ENCODE results near the gene TGFB1I1. TPM values are rescaled to one million over a fixed set of nuclear protein-coding genes. Genes with fewer than 3 reads are reported as not detected.
A peak's percentile ranks its signal among the peaks of the same experiment; 100 is the strongest.

TGFB1I1 gene
- total RNA-seq, 2 donors from 2014 or later, result 7.5 to 10.0 TPM

DNA sequence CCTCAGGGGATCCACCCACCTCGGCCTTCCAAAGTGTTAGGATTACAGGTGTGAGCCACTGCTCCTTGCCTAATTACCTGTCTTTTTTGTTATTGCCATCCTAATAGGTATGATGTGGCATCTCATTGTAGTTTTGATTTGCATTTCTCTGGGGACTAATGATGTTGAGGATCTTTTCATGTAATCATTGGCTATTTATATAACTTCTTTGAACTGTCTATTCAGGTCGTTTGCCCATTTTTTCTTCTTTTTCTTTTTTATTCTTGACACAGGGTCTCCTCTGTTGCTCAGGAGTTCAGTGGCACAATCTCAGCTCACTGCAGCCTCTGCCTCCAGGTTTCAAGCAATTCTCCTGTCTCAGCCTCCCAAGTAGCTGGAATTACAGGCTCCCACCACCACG is 1.3 kb upstream of the TGFB1I1 start:
- Mint-ChIP-seq H3K4me1 (peaks cover 6% of the 10 kb centered on the region), H3K9me3 (no peaks in the 10 kb centered on the region), H3K27ac (no peak overlapping the region), H3K4me3 (no peak overlapping the region), H3K27me3 (ENCODE audit: insufficient read depth) (peaks cover 47% of the 10 kb centered on the region), H3K36me3 (ENCODE audit: low read depth) (peaks cover 20% of the 10 kb centered on the region)
- no peak for TF ChIP-seq CTCF (conservative IDR thresholded peaks at IDR 0.05)
- Histone ChIP-seq H3K27ac (ENCODE audit: low read depth, low read length) (no peak overlapping the region), H3K9ac (ENCODE audit: extremely low read depth, low read length, poor library complexity, severe bottlenecking) (no peak overlapping the region), H3K36me3 (ENCODE audit: control insufficient read depth, insufficient read depth, low read length) (peaks cover 17% of the 10 kb centered on the region), H3K9me3 (ENCODE audit: control insufficient read depth, low read length) (no peaks in the 10 kb centered on the region), H3K27me3 (ENCODE audit: control insufficient read depth, insufficient read depth, low read length, poor library complexity, severe bottlenecking) (no peaks in the 10 kb centered on the region), H3K4me1 (ENCODE audit: control insufficient read depth, insufficient read depth, low read length) (no peaks in the 10 kb centered on the region), H3K4me3 (ENCODE audit: low read length) (no peak overlapping the region)
- DNase-seq, result no peak
- WGBS, 2 experiments (ENCODE audit: insufficient coverage in 1 of 2, insufficient read length in 1 of 2), result 86 to 92% methylated on average over 2 to 3 of the region's 3 CpGs

- no peak for TF ChIP-seq CTCF (conservative IDR thresholded peaks at IDR 0.05)
- peak overlapping the region; percentile 80 for H3K4me3 ChIP-seq (ENCODE audit: low read length)
- peak overlapping the region; percentile 27 for H3K9ac ChIP-seq (ENCODE audit: extremely low read depth, low read length, poor library complexity, severe bottlenecking)
- no peaks in the 10 kb centered on the region for H3K9me3 ChIP-seq (ENCODE audit: control insufficient read depth, low read length)
- Mint-ChIP-seq H3K4me1 (peaks cover 10% of the 10 kb centered on the region), H3K27me3 (ENCODE audit: insufficient read depth) (peaks cover 54% of the 10 kb centered on the region), H3K4me3 (peak overlapping the region; percentile 66), H3K9me3 (no peaks in the 10 kb centered on the region), H3K36me3 (ENCODE audit: low read depth) (peaks cover 17% of the 10 kb centered on the region), H3K27ac (no peak overlapping the region)
- H3K27ac ChIP-seq (ENCODE audit: low read depth, low read length), result peak overlapping the region; percentile 72
- no peaks in the 10 kb centered on the region for H3K4me1 ChIP-seq (ENCODE audit: control insufficient read depth, insufficient read depth, low read length)
- H3K36me3 ChIP-seq (ENCODE audit: control insufficient read depth, insufficient read depth, low read length), result peaks cover 17% of the 10 kb centered on the region
- no peak for DNase-seq
- H3K27me3 ChIP-seq (ENCODE audit: control insufficient read depth, insufficient read depth, low read length, poor library complexity, severe bottlenecking), result no peaks in the 10 kb centered on the region
- 47 to 68% methylated on average over 4 to 15 of the region's 15 CpGs for WGBS, 2 experiments (ENCODE audit: insufficient coverage in 1 of 2, insufficient read length in 1 of 2)
These were observed 594 bp upstream of the TGFB1I1 start for GRCh38 chr16:31471241-31471874.

GRCh38 chr16:31472709-31473203 is 804 bp downstream of the TGFB1I1 start:
- peak; percentile 91 for DNase-seq
- H3K9me3 Mint-ChIP-seq, result no peaks in the 10 kb centered on the region
- no peak overlapping the region for H3K27ac ChIP-seq (ENCODE audit: low read depth, low read length)
- peaks cover 9% of the 10 kb centered on the region for H3K36me3 Mint-ChIP-seq (ENCODE audit: low read depth)
- H3K4me1 Mint-ChIP-seq, result peaks cover 14% of the 10 kb centered on the region
- no peak overlapping the region for H3K27ac Mint-ChIP-seq
- WGBS, 2 experiments (ENCODE audit: insufficient coverage in 1 of 2, insufficient read length in 1 of 2), result 44 to 55% methylated on average over 7 to 20 of the region's 20 CpGs
- H3K27me3 Mint-ChIP-seq (ENCODE audit: insufficient read depth), result peaks cover 59% of the 10 kb centered on the region
- peaks cover 22% of the 10 kb centered on the region for H3K36me3 ChIP-seq (ENCODE audit: control insufficient read depth, insufficient read depth, low read length)
- no peaks in the 10 kb centered on the region for H3K4me1 ChIP-seq (ENCODE audit: control insufficient read depth, insufficient read depth, low read length)
- no peaks in the 10 kb centered on the region for H3K27me3 ChIP-seq (ENCODE audit: control insufficient read depth, insufficient read depth, low read length, poor library complexity, severe bottlenecking)
- H3K9me3 ChIP-seq (ENCODE audit: control insufficient read depth, low read length), result no peaks in the 10 kb centered on the region
- H3K9ac ChIP-seq (ENCODE audit: extremely low read depth, low read length, poor library complexity, severe bottlenecking), result no peak overlapping the region
- peak overlapping the region; percentile 66 for H3K4me3 Mint-ChIP-seq
- TF ChIP-seq CTCF (conservative IDR thresholded peaks at IDR 0.05), result peak; percentile 83
- peak overlapping the region; percentile 77 for H3K4me3 ChIP-seq (ENCODE audit: low read length)
